ENCODE data around the gene AKAP13. TPM values are rescaled to one million over a fixed set of nuclear protein-coding genes. Genes with fewer than 3 reads are reported as not detected.

AKAP13 gene
- polyA plus RNA-seq, 1 donor from 2014 or later: 10.0 TPM

GRCh38 chr15:85702321-85703101 is 322.1 kb downstream of the AKAP13 start:
- Histone ChIP-seq H3K27ac (ENCODE audit: low read length) (no peak overlapping the region), H4K20me1 (ENCODE audit: insufficient read depth) (no peaks in the 10 kb centered on the region), H3K9me2 (ENCODE audit: insufficient read depth, low read length) (no peaks in the 10 kb centered on the region), H3K79me2 (replicated peaks; ENCODE audit: insufficient read depth, low read length) (no peaks in the 10 kb centered on the region), H3K4me2 (ENCODE audit: low read length) (no peak overlapping the region), H3K9ac (ENCODE audit: low read length) (no peak overlapping the region), H2AFZ (ENCODE audit: low read depth, low read length) (no peak overlapping the region), H3K9me3 (ENCODE audit: low read length) (no peaks in the 10 kb centered on the region), H3K36me3 (ENCODE audit: insufficient read depth, low read length) (no peaks in the 10 kb centered on the region), H3K4me3 (ENCODE audit: low read length) (no peak overlapping the region), H3K27me3 (ENCODE audit: insufficient read depth, low read depth, low read length) (no peaks in the 10 kb centered on the region), H3F3A (ENCODE audit: insufficient read depth, low read length, poor library complexity, severe bottlenecking) (no peaks in the 10 kb centered on the region)
- no peak for TF ChIP-seq CTCF (IDR thresholded peaks at IDR 0.05; ENCODE audit: poor library complexity, severe bottlenecking)
- TF ChIP-seq TAF1 (IDR thresholded peaks at IDR 0.05; ENCODE audit: low read depth): no peak
- TF ChIP-seq EZH2 (IDR thresholded peaks at IDR 0.05; ENCODE audit: borderline replicate concordance, insufficient read depth, low read length, poor library complexity, severe bottlenecking): no peak
- no peak for TF ChIP-seq RAD21 (conservative IDR thresholded peaks at IDR 0.05)
- TF ChIP-seq REST (IDR thresholded peaks at IDR 0.05; ENCODE audit: borderline replicate concordance): no peak
- TF ChIP-seq SMC3 (conservative IDR thresholded peaks at IDR 0.05; ENCODE audit: poor library complexity): no peak
- TF ChIP-seq POLR2AphosphoS5 (IDR thresholded peaks at IDR 0.05): no peak
- TF ChIP-seq MXI1 (conservative IDR thresholded peaks at IDR 0.05; ENCODE audit: poor library complexity, severe bottlenecking): no peak
- no peak for TF ChIP-seq EP300 (conservative IDR thresholded peaks at IDR 0.05; ENCODE audit: poor library complexity, severe bottlenecking)

DNA sequence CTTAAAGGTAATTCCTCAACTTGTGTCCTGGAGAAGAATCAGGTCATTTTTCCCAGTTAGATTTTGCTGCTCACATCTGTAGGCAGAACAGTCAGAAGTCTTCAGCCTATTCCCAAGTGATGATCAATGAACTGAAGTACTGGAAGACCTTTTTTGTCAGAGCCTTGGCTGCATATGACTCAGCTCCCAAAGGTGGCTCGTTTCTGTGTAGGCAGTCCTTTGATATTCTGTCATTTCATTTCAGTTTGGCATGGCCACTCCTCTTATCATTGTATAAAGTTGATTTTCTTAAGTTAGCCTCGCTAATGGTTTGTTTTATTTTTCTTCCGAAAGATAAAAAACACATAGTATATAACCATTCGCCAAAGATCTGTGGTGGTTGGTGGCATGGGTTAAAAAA is 323.7 kb downstream of the AKAP13 start:
- H3K9ac ChIP-seq (ENCODE audit: low read length): no peak overlapping the region

More for the DNA sequence above, 323.7 kb downstream of the AKAP13 start:
- no peaks in the 10 kb centered on the region for H3K9me3 ChIP-seq (ENCODE audit: low read length)
- no peak overlapping the region for H2AFZ ChIP-seq (ENCODE audit: low read depth, low read length)
- no peak overlapping the region for H3K4me3 ChIP-seq (ENCODE audit: low read length)
- TF ChIP-seq MXI1 (conservative IDR thresholded peaks at IDR 0.05; ENCODE audit: poor library complexity, severe bottlenecking): no peak
- no peak for TF ChIP-seq CTCF (IDR thresholded peaks at IDR 0.05; ENCODE audit: poor library complexity, severe bottlenecking)
- TF ChIP-seq RAD21 (conservative IDR thresholded peaks at IDR 0.05): no peak
- no peak for TF ChIP-seq TAF1 (IDR thresholded peaks at IDR 0.05; ENCODE audit: low read depth)
- TF ChIP-seq POLR2AphosphoS5 (IDR thresholded peaks at IDR 0.05): no peak
- TF ChIP-seq EZH2 (IDR thresholded peaks at IDR 0.05; ENCODE audit: borderline replicate concordance, insufficient read depth, low read length, poor library complexity, severe bottlenecking): no peak
- no peaks in the 10 kb centered on the region for H4K20me1 ChIP-seq (ENCODE audit: insufficient read depth)
- H3K36me3 ChIP-seq (ENCODE audit: insufficient read depth, low read length): no peaks in the 10 kb centered on the region
- H3K79me2 ChIP-seq (replicated peaks; ENCODE audit: insufficient read depth, low read length): no peaks in the 10 kb centered on the region
- H3K27me3 ChIP-seq (ENCODE audit: insufficient read depth, low read depth, low read length): no peaks in the 10 kb centered on the region
- no peaks in the 10 kb centered on the region for H3K9me2 ChIP-seq (ENCODE audit: insufficient read depth, low read length)
- no peaks in the 10 kb centered on the region for H3F3A ChIP-seq (ENCODE audit: insufficient read depth, low read length, poor library complexity, severe bottlenecking)
- no peak overlapping the region for H3K27ac ChIP-seq (ENCODE audit: low read length)
- no peak overlapping the region for H3K4me2 ChIP-seq (ENCODE audit: low read length)

Measured in neural cell (in vitro differentiated cells).